Uterus (tissue), 2 donors: ENCODE data around the gene UBE4B.
"Not testable (repeated sequence)": the region's sequence is repeated elsewhere in the genome, so short reads cannot be mapped to it uniquely, and the experiment has no call there.

ENCODE experiments used
- CTCF ChIP-seq, 4 experiments: fragments of 200-600 bp in 2 of 4; fragments of 450-650 bp in 2 of 4; sonication (generic) in 2 of 4; IDR thresholded peaks; one replicate each; pipeline ENCODE4 v1.5.1; 2016 to 2019; ENCODE audit warnings: antibody characterized with exemption in 4 of 4, mild to moderate bottlenecking in 2 of 4, moderate library complexity in 1 of 4
- POLR2A ChIP-seq, 2 donors: fragments of 450-650 bp; IDR thresholded peaks; one replicate each; pipeline ENCODE4 v1.6.1; 2016; ENCODE audit warnings: antibody characterized with exemption in 2 of 2, mild to moderate bottlenecking in 1 of 2, moderate library complexity in 1 of 2

GRCh38 chr1:10005248-10005647 is 27.5 kb upstream of the UBE4B start:
- TF ChIP-seq CTCF, POLR2A (IDR thresholded peaks at IDR 0.05): not testable (repeated sequence)
